ENCODE measurements around the gene ARRDC1. TPM values are rescaled to one million over a fixed set of nuclear protein-coding genes. Genes with fewer than 3 reads are reported as not detected.

Gene ARRDC1
- total RNA-seq, 6 experiments from 2014 or later: 15.9 to 18.2 (median 17.1) TPM

DNA sequence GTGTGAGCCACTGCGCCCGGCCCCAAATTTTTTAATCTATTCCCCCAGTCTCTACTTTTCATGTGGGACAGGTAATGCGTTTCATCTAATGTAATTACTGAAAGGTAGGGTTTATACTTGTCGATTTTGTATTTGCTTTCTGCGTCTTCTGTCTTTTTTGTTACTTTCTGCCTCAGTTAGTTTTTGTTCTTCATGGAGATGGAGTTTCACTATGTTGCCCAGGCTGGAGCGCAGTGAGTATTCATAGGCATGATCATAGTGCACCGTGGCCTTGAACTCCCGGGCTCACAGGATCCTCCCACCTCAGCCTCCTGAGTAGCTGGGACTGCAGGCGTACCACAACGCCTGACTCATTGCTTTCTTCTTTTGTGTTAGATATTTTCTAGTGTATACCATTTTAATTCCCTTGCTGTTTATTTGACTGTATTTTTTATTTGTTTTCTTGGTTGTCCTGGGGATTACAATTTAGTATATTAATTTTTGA, 36.7 kb downstream of the ARRDC1 start:
- H3K36me3 Mint-ChIP-seq (ENCODE audit: low read depth): peaks cover 13% of the 10 kb centered on the region
- no peaks in the 10 kb centered on the region; the same call in 1 of the 2 replicates for H3K27me3 Mint-ChIP-seq (ENCODE audit: insufficient read depth)
- H3K9me3 Mint-ChIP-seq: no peaks in the 10 kb centered on the region
- peaks cover 14% of the 10 kb centered on the region for H3K4me1 Mint-ChIP-seq (ENCODE audit: low read depth)
- no peak for DNase-seq
- H3K4me3 Mint-ChIP-seq: no peak overlapping the region
- H3K27ac Mint-ChIP-seq: peak overlapping the region; percentile 36; the same call in 1 of the 2 replicates
- TF ChIP-seq, protein P1, sequence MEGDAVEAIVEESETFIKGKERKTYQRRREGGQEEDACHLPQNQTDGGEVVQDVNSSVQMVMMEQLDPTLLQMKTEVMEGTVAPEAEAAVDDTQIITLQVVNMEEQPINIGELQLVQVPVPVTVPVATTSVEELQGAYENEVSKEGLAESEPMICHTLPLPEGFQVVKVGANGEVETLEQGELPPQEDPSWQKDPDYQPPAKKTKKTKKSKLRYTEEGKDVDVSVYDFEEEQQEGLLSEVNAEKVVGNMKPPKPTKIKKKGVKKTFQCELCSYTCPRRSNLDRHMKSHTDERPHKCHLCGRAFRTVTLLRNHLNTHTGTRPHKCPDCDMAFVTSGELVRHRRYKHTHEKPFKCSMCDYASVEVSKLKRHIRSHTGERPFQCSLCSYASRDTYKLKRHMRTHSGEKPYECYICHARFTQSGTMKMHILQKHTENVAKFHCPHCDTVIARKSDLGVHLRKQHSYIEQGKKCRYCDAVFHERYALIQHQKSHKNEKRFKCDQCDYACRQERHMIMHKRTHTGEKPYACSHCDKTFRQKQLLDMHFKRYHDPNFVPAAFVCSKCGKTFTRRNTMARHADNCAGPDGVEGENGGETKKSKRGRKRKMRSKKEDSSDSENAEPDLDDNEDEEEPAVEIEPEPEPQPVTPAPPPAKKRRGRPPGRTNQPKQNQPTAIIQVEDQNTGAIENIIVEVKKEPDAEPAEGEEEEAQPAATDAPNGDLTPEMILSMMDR (IDR thresholded peaks at IDR 0.05): no peak

GRCh38 chr9:137642892-137643291, 37.4 kb downstream of the ARRDC1 start:
- no peak overlapping the region for H3K4me3 Mint-ChIP-seq
- H3K27ac Mint-ChIP-seq: no peak overlapping the region
- DNase-seq: no peak
- H3K9me3 Mint-ChIP-seq: no peaks in the 10 kb centered on the region
- TF ChIP-seq, protein P1 (IDR thresholded peaks at IDR 0.05): no peak
- H3K36me3 Mint-ChIP-seq (ENCODE audit: low read depth): peaks cover 16% of the 10 kb centered on the region
- H3K27me3 Mint-ChIP-seq (ENCODE audit: insufficient read depth): peaks cover 3% of the 10 kb centered on the region
- peaks cover 16% of the 10 kb centered on the region for H3K4me1 Mint-ChIP-seq (ENCODE audit: low read depth)

DNA sequence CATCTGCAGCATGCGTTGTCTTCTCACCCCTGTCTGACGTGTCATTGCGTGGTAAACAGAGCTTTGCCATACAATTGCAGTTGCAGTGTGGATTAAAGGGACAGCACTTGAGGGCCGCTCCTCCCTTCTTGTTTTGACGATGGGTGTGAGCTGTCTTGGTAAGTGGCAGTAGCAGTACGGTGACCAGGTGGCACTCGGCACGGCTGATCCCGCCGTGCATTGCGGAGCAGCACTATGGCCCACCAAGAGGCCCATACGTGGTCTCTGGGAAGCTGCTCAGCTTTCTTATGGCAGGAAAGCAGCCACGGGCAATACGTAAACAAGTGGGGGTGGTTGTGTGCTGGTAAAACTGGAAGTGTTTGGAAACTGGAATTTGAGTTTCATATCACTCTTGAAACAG, 38.4 kb downstream of the ARRDC1 start:
- Mint-ChIP-seq H3K4me3 (no peak overlapping the region), H3K9me3 (no peaks in the 10 kb centered on the region), H3K4me1 (ENCODE audit: low read depth) (peaks cover 18% of the 10 kb centered on the region), H3K27ac (no peak overlapping the region), H3K27me3 (ENCODE audit: insufficient read depth) (peaks cover 4% of the 10 kb centered on the region), H3K36me3 (ENCODE audit: low read depth) (peaks cover 19% of the 10 kb centered on the region)
- TF ChIP-seq, protein P1 (IDR thresholded peaks at IDR 0.05): no peak
- no peak for DNase-seq

DNA sequence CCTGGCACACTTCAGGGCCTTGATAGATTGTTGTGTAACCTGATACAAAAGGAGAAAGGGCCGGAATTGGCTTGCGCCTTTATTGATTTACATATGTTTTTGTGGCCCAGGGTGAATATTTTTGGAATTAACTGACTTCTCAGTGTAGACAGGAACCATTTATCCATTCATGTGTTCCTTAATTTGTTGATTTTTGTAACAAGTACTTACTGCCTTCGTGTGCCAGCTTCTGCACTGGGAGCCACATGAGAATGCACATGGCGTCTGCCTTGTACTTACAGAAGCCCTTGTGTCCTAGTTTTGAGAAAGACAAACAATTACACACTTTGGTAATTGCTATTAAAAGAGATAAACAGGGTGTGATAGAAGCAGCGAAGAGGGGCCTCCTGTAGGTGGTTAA, 39.7 kb downstream of the ARRDC1 start:
- no peak for DNase-seq
- Mint-ChIP-seq H3K27ac (no peak overlapping the region), H3K9me3 (no peaks in the 10 kb centered on the region), H3K4me1 (ENCODE audit: low read depth) (peaks cover 11% of the 10 kb centered on the region; the same call in 1 of the 2 replicates), H3K4me3 (no peak overlapping the region), H3K27me3 (ENCODE audit: insufficient read depth) (peaks cover 6% of the 10 kb centered on the region), H3K36me3 (ENCODE audit: low read depth) (peaks cover 19% of the 10 kb centered on the region)
- TF ChIP-seq, protein P1 (IDR thresholded peaks at IDR 0.05): no peak

DNA sequence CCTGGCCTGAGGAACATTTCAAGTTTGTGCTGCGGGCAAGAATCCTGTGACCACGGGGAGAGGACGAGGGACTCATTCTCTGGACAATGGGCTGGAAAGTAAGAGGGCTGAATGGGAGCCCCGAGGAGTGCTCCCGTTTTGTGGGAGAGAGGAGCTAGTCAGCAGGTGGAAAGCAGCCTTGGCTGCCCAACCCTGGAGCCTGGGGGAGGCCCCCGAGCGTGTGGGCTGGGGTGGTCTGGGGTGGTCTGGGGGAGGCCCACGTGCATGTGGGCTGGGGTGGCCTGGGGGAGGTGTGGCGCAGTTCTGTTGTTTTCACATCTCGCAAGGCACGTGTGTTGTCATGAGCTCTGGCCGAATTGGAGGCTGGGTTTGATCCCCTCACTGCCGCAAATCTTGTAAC, 40.9 kb downstream of the ARRDC1 start:
- TF ChIP-seq, protein P1 (IDR thresholded peaks at IDR 0.05): no peak
- H3K27me3 Mint-ChIP-seq (ENCODE audit: insufficient read depth): peaks cover 6% of the 10 kb centered on the region
- no peak overlapping the region for H3K4me3 Mint-ChIP-seq
- H3K27ac Mint-ChIP-seq: no peak overlapping the region
- H3K9me3 Mint-ChIP-seq: no peaks in the 10 kb centered on the region
- DNase-seq: no peak
- H3K4me1 Mint-ChIP-seq (ENCODE audit: low read depth): peaks cover 11% of the 10 kb centered on the region; the same call in 1 of the 2 replicates
- peaks cover 19% of the 10 kb centered on the region for H3K36me3 Mint-ChIP-seq (ENCODE audit: low read depth)

Data from HFFc6 (cell line).